IMR-90 (cell line): ENCODE data around the gene TULP4. TPM values are rescaled to one million over a fixed set of nuclear protein-coding genes. Genes with fewer than 3 reads are reported as not detected.

Experiments
- ATAC-seq: fragments of 200-7000 bp; cut with Tn5 transposase; 2 replicates; pipeline ENCODE4 v1.9.1; 2020; ENCODE audit warnings: low read depth, mild to moderate bottlenecking, moderate library complexity
- BruUV-seq: library from RNA; stranded (reverse); fragments of 400-500 nt; replicated peaks from 2 replicates; lab custom pipeline; 2021; lab: Mats Ljungman, UMichigan
- CTCF ChIA-PET: fragments of 300-600 bp; formaldehyde crosslinking; extraction: SDS; loops from one replicate; lab custom pipeline; 2021; ENCODE audit warnings: antibody characterized with exemption; lab: Yijun Ruan, JAX
- POLR2A ChIA-PET: fragments of 300-600 bp; sonication (Branson Sonifier 250); formaldehyde crosslinking; loops from one replicate; lab custom pipeline; 2022; ENCODE audit warnings: antibody characterized with exemption; ENCODE audit not compliant: unreplicated experiment; lab: Charles Lee
- DNase-seq: peaks from one replicate; pipeline ENCODE4 v3.0.0; 2013
- H2AFZ ChIP-seq: replicated peaks from 2 replicates; pipeline ENCODE3; 2013; ENCODE audit warnings: low read length, mild to moderate bottlenecking; ENCODE audit not compliant: poor library complexity
- H2AK5ac ChIP-seq: 2 replicates; pipeline ENCODE4 v1.6.1; 2013; ENCODE audit warnings: low read depth, low read length, inconsistent platforms
- H2AK9ac ChIP-seq: replicated peaks from 2 replicates; pipeline ENCODE3; 2013; ENCODE audit warnings: mild to moderate bottlenecking, low read depth, low read length, moderate library complexity; ENCODE audit not compliant: poor library complexity
- H2BK120ac ChIP-seq: 2 replicates; pipeline ENCODE4 v1.6.1; 2013; ENCODE audit warnings: low read depth, low read length, inconsistent platforms
- H2BK15ac ChIP-seq: 3 replicates; pipeline ENCODE4 v1.6.1; 2013; ENCODE audit warnings: low read depth, low read length, inconsistent platforms
- H2BK20ac ChIP-seq: 2 replicates; pipeline ENCODE4 v1.6.1; 2013; ENCODE audit warnings: low read depth, mild to moderate bottlenecking, inconsistent platforms, low read length, moderate library complexity
- H2BK5ac ChIP-seq: 2 replicates; pipeline ENCODE4 v1.6.1; 2013; ENCODE audit warnings: mild to moderate bottlenecking, low read depth, low read length, inconsistent platforms; ENCODE audit not compliant: poor library complexity, severe bottlenecking
- H3K14ac ChIP-seq: replicated peaks from 2 replicates; pipeline ENCODE4 v1.6.1; 2013; ENCODE audit warnings: low read depth, low read length, inconsistent platforms
- H3K18ac ChIP-seq: 2 replicates; pipeline ENCODE4 v1.6.1; 2013; ENCODE audit warnings: low read depth, low read length, control low read depth
- H3K23ac ChIP-seq: 2 replicates; pipeline ENCODE4 v1.6.1; 2013; ENCODE audit warnings: low read depth, low read length, inconsistent platforms
- H3K27ac ChIP-seq: 2 replicates; pipeline ENCODE4 v1.5.1; 2013; ENCODE audit warnings: mild to moderate bottlenecking, control low read depth, low read length; ENCODE audit not compliant: insufficient read depth
- H3K27me3 ChIP-seq: 2 replicates; pipeline ENCODE4 v1.6.1; 2013; ENCODE audit warnings: low read length; ENCODE audit not compliant: control insufficient read depth, insufficient read depth
- H3K36me3 ChIP-seq: 2 replicates; pipeline ENCODE4 v1.6.1; 2013; ENCODE audit warnings: low read length, mixed read lengths; ENCODE audit not compliant: control insufficient read depth, insufficient read depth
- H3K4ac ChIP-seq: 2 replicates; pipeline ENCODE4 v1.6.1; 2013; ENCODE audit warnings: low read depth, low read length, inconsistent platforms
- H3K4me1 ChIP-seq: 2 replicates; pipeline ENCODE4 v1.6.1; 2013; ENCODE audit warnings: low read length, mixed read lengths; ENCODE audit not compliant: control insufficient read depth, insufficient read depth
- H3K4me2 ChIP-seq: 2 replicates; pipeline ENCODE4 v1.6.1; 2013; ENCODE audit warnings: low read depth, mild to moderate bottlenecking, control low read depth, low read length, moderate library complexity
- H3K4me3 ChIP-seq: 2 replicates; pipeline ENCODE4 v1.5.1; 2013; ENCODE audit warnings: low read depth, mild to moderate bottlenecking, control low read depth, low read length, moderate library complexity; ENCODE audit not compliant: insufficient read depth
- H3K56ac ChIP-seq: 2 replicates; pipeline ENCODE4 v1.6.1; 2013; ENCODE audit warnings: low read length, inconsistent platforms; ENCODE audit not compliant: insufficient read depth; ENCODE audit errors: extremely low read depth
- H3K79me1 ChIP-seq, 2 experiments: 2 replicates each; pipeline ENCODE4 v1.6.1; 2013; ENCODE audit warnings: low read length in 2 of 2, inconsistent platforms in 1 of 2, low read depth in 1 of 2
- H3K9ac ChIP-seq: 2 replicates; pipeline ENCODE4 v1.6.1; 2013; ENCODE audit warnings: low read depth, low read length, control low read depth
- H3K9me1 ChIP-seq: 2 replicates; pipeline ENCODE4 v1.6.1; 2013; ENCODE audit warnings: low read length, inconsistent platforms; ENCODE audit not compliant: insufficient read depth
- H3K9me3 ChIP-seq: 2 replicates; pipeline ENCODE4 v1.6.1; 2013; ENCODE audit warnings: low read length; ENCODE audit not compliant: control insufficient read depth, insufficient read depth
- H4K20me1 ChIP-seq: 2 replicates; pipeline ENCODE4 v1.6.1; 2013; ENCODE audit warnings: low read length, inconsistent platforms; ENCODE audit not compliant: insufficient read depth
- H4K5ac ChIP-seq: 2 replicates; pipeline ENCODE4 v1.6.1; 2013; ENCODE audit warnings: mild to moderate bottlenecking, low read depth, low read length, control low read depth
- H4K8ac ChIP-seq, 2 experiments: 2 replicates each; pipeline ENCODE4 v1.6.1; 2013; ENCODE audit warnings: low read depth in 2 of 2, low read length in 2 of 2, control low read depth in 1 of 2, inconsistent platforms in 1 of 2
- H4K91ac ChIP-seq: 2 replicates; pipeline ENCODE4 v1.6.1; 2013; ENCODE audit warnings: low read depth, low read length, inconsistent platforms; ENCODE audit not compliant: insufficient read depth
- CHD1 ChIP-seq: IDR thresholded peaks from 2 replicates; pipeline ENCODE4 v1.6.1; 2012; ENCODE audit warnings: low read depth, low read length, improper control_type of control experiment
- FOS ChIP-seq: fragments of 150-350 bp; IDR thresholded peaks from 2 replicates; pipeline ENCODE4 v1.6.1; 2016; ENCODE audit warnings: low read depth, low read length
- MAFK ChIP-seq: IDR thresholded peaks from 2 replicates; pipeline ENCODE4 v1.6.1; 2012; ENCODE audit warnings: low read depth, low read length, improper control_type of control experiment
- MAZ ChIP-seq: IDR thresholded peaks from 2 replicates; pipeline ENCODE4 v1.6.1; 2012; ENCODE audit warnings: low read depth, mild to moderate bottlenecking, low read length, improper control_type of control experiment, moderate library complexity, borderline replicate concordance
- RAD21 ChIP-seq: IDR thresholded peaks from 2 replicates; pipeline ENCODE4 v1.6.1; 2012; ENCODE audit warnings: low read length, improper control_type of control experiment
- RFX5 ChIP-seq: IDR thresholded peaks from 2 replicates; pipeline ENCODE4 v1.8.0; 2012; ENCODE audit warnings: low read depth, mild to moderate bottlenecking, low read length, moderate library complexity
- SMC3 ChIP-seq: fragments of 150-350 bp; IDR thresholded peaks from 2 replicates; pipeline ENCODE4 v1.6.1; 2016; ENCODE audit warnings: low read depth, mild to moderate bottlenecking, antibody characterized with exemption, low read length, moderate library complexity
- WGBS, 2 experiments: methylation state at CpG; one replicate each; pipeline versions ENCODE4 v1.1.5 to v1.1.7; 2013; ENCODE audit warnings: missing lambda C conversion rate in 2 of 2; ENCODE audit not compliant: insufficient read length in 1 of 2; ENCODE audit errors: extremely low coverage in 2 of 2; 5-methylcytosine and 5-hydroxymethylcytosine counted together
- dilution Hi-C: fragments of 300-500 bp; cut with HindIII; formaldehyde crosslinking; loops from one replicate; pipeline ENCODE4 v1.14.3; 2018; ENCODE audit warnings: low sequenced_read_pairs; ENCODE audit not compliant: unreplicated experiment
- in situ Hi-C: fragments of 300-500 bp; cut with MboI; formaldehyde crosslinking; loops from 3 replicates; pipeline ENCODE4 v1.14.3; 2019; ENCODE audit warnings: low sequenced_read_pairs, inconsistent platforms, mixed read lengths
- intact Hi-C: fragments of 100-400 bp; cut with micrococcal nuclease; formaldehyde crosslinking; loops from 2 replicates; pipeline ENCODE4 v1.10.0; 2022
- polyA plus RNA-seq, 3 experiments: library from polyadenylated mRNA; depleted of rRNA; stranded (reverse); fragments of >200 nt; gene quantifications; 2 replicates each; pipeline ENCODE4 v1.2.3, GENCODE V29; 2012; ENCODE audit warnings: low replicate concordance in 1 of 3
- total RNA-seq: library from RNA; depleted of rRNA; stranded (reverse); fragments of >200 nt; gene quantifications from 2 replicates; pipeline ENCODE4 v1.2.3, GENCODE V29; 2012
- TF ChIP-seq, protein P1 (sequence below): fragments of 150-350 bp; IDR thresholded peaks from 2 replicates; pipeline ENCODE4 v1.6.1; 2017; ENCODE audit warnings: mild to moderate bottlenecking, antibody characterized with exemption, low read length, low read depth
- TF ChIP-seq, protein P2 (sequence below): fragments of 150-350 bp; IDR thresholded peaks from 2 replicates; pipeline ENCODE4 v1.6.1; 2016; ENCODE audit warnings: low read depth, mild to moderate bottlenecking, low read length, moderate library complexity, borderline replicate concordance
- TF ChIP-seq, protein P3 (sequence below): conservative IDR thresholded peaks from 2 replicates; pipeline ENCODE4 v1.5.1; 2012; ENCODE audit warnings: mild to moderate bottlenecking, low read depth, low read length, improper control_type of control experiment

TULP4 gene
- total and polyA plus RNA-seq, 2 of the 4 experiments (the other 2 are of a cell fraction) = 8.1 to 30.6 TPM

DNA sequence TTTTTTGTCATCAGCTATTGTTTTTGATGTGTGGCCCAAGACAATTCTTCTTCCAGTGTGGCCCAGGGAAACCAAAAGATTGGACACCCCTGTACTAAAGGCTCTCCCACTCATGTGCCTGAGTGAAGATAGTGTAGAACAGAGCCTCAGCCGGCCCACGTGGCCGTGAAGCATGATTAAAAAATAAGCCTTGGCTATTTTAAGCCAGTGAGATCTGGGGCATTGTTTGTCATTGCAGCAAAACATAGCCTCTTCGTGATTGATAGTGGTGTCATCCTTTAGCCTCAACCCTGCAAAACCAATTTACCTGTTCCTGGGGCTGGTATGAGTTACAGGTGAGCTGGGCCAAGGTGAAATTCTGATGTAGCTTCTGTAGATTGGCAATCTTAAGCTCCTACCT, 85.3 kb downstream of the TULP4 start:
- Histone ChIP-seq H3K79me1 (peaks cover 15 to 18% of the 10 kb centered on the region in 2 experiments; a peak in 2 of 4 replicates), H4K8ac (no peak overlapping the region), H3K9ac (no peak overlapping the region), H2BK15ac (no peak overlapping the region), H2BK5ac (no peak overlapping the region), H2AK5ac (no peak overlapping the region), H3K14ac (no peak overlapping the region), H3K4me2 (no peak overlapping the region), H4K5ac (no peak overlapping the region), H4K20me1 (peaks cover 13% of the 10 kb centered on the region; the same call in 1 of the 2 replicates), H3K9me3 (no peaks in the 10 kb centered on the region), H3K9me1 (peaks cover 7% of the 10 kb centered on the region), H3K4me3 (no peak overlapping the region), H3K36me3 (no peaks in the 10 kb centered on the region; the same call in 1 of the 2 replicates), H3K27ac (no peak overlapping the region), H4K91ac (no peak overlapping the region), H2BK20ac (no peak overlapping the region), H2AK9ac (no peak overlapping the region), H3K56ac (no peak overlapping the region), H3K18ac (no peak overlapping the region), H3K27me3 (no peaks in the 10 kb centered on the region), H3K4ac (no peak overlapping the region), H2AFZ (no peak overlapping the region), H3K4me1 (peaks cover 2% of the 10 kb centered on the region; the same call in 1 of the 2 replicates), H2BK120ac (no peak overlapping the region), H3K23ac (no peak overlapping the region)
- ChIA-PET CTCF (interaction anchor here (0.7 kb wide), 1 partner anchor 177 kb away, joined by 3 read pairs; no protein-coding TSS in a partner anchor), POLR2A (no interaction called here)
- ATAC-seq (no peak), DNase-seq (no peak)
- WGBS, 2 experiments = 100% methylated on average over 1 of the region's 4 CpGs; no CpG with 5 or more reads in 1 of the 2 experiments
- no peak for TF ChIP-seq MAZ
- TF ChIP-seq, protein P1, sequence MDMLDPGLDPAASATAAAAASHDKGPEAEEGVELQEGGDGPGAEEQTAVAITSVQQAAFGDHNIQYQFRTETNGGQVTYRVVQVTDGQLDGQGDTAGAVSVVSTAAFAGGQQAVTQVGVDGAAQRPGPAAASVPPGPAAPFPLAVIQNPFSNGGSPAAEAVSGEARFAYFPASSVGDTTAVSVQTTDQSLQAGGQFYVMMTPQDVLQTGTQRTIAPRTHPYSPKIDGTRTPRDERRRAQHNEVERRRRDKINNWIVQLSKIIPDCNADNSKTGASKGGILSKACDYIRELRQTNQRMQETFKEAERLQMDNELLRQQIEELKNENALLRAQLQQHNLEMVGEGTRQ = no peak
- no peak for TF ChIP-seq RAD21
- TF ChIP-seq, protein P2, sequence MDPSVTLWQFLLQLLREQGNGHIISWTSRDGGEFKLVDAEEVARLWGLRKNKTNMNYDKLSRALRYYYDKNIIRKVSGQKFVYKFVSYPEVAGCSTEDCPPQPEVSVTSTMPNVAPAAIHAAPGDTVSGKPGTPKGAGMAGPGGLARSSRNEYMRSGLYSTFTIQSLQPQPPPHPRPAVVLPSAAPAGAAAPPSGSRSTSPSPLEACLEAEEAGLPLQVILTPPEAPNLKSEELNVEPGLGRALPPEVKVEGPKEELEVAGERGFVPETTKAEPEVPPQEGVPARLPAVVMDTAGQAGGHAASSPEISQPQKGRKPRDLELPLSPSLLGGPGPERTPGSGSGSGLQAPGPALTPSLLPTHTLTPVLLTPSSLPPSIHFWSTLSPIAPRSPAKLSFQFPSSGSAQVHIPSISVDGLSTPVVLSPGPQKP = no peak
- no peak for TF ChIP-seq MAFK
- TF ChIP-seq SMC3 = no peak
- TF ChIP-seq CHD1 = no peak
- TF ChIP-seq, protein P3, sequence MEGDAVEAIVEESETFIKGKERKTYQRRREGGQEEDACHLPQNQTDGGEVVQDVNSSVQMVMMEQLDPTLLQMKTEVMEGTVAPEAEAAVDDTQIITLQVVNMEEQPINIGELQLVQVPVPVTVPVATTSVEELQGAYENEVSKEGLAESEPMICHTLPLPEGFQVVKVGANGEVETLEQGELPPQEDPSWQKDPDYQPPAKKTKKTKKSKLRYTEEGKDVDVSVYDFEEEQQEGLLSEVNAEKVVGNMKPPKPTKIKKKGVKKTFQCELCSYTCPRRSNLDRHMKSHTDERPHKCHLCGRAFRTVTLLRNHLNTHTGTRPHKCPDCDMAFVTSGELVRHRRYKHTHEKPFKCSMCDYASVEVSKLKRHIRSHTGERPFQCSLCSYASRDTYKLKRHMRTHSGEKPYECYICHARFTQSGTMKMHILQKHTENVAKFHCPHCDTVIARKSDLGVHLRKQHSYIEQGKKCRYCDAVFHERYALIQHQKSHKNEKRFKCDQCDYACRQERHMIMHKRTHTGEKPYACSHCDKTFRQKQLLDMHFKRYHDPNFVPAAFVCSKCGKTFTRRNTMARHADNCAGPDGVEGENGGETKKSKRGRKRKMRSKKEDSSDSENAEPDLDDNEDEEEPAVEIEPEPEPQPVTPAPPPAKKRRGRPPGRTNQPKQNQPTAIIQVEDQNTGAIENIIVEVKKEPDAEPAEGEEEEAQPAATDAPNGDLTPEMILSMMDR = no peak
- no peak for TF ChIP-seq RFX5
- TF ChIP-seq FOS = no peak
- dilution Hi-C loops = no loop called here
- BruUV-seq = no TSS peak
- in situ Hi-C loops = no loop called here
- intact Hi-C loops = no loop called here
